ENCODE data around the gene HNRNPA0.

DNA sequence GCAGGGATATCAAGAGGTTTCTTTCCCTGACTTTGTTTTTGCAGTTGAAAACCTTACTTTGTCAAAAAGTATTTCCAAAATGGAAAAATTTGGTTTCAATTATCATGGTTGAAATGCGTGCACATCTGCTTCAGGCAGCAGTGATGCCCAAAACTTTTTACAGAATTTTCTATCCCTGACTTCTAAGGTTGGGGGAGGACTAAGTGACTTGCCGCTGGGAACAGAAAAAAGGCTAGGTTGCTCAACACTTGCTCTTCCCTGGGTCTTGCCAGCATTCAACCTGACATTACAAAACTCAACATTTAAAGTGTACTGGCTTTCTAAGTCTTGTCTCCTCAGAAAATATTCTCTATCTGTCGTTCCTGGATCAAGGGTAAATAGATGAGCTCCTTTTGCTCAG, 23.0 kb downstream of the HNRNPA0 start:
- TF ChIP-seq POLR2AphosphoS5 (IDR thresholded peaks at IDR 0.05; ENCODE audit: low read depth, low read length) (no peak), POLR2A (IDR thresholded peaks at IDR 0.05; ENCODE audit: low read depth, low read length) (no peak), TAF1 (IDR thresholded peaks at IDR 0.05; ENCODE audit: low read depth, low read length) (no peak), SPI1 (IDR thresholded peaks at IDR 0.05; ENCODE audit: low read depth, low read length) (no peak), POU2F2 (IDR thresholded peaks at IDR 0.05; ENCODE audit: low read depth, low read length) (no peak)
